ENCODE data around the gene HOXB3.

GRCh38 chr17:48626245-48627117 is 36.4 kb upstream of the HOXB3 start, which contains the start of gene HOXB9:
- TF ChIP-seq CTCF (optimal IDR thresholded peaks at IDR 0.05 in 1 of 3, IDR thresholded peaks at IDR 0.05 in 1 of 3, conservative IDR thresholded peaks at IDR 0.05 in 1 of 3; ENCODE audit: extremely low read depth in 1 of 3, insufficient read depth in 2 of 3, low read length in 3 of 3) (no peak), EZH2 (IDR thresholded peaks at IDR 0.05; ENCODE audit: low read length) (peak; percentile 89)
